ENCODE data around the gene BEND2. TPM values are rescaled to one million over a fixed set of nuclear protein-coding genes. Genes with fewer than 3 reads are reported as not detected.

The BEND2 gene
- total RNA-seq, 1 experiment from 2014 or later, result not detected

DNA sequence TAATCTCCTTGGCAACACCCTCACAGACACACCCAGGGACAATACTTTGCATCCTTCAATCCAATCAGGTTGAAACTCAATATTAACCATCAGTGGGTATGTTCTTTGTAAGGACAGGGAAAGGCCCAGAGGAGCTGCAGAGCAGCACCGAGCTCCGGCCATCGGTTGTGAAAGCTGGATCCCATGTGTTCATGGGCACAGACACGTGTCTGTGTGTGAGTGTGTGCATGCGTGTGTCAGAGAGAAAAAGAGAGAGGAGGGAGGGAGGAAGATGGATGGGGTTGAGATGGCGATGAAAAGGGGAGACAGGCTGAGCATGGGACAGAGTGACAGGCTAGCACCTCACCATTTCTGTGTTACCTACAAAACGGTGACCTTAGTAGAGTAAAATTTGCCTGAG lies 6.8 kb upstream of the BEND2 start (continued):
- no peak for TF ChIP-seq GRHL2 (CRISPR knock-in tag; IDR thresholded peaks at IDR 0.05; ENCODE audit: insufficient replicate concordance, severe bottlenecking)
- TF ChIP-seq, protein P1, sequence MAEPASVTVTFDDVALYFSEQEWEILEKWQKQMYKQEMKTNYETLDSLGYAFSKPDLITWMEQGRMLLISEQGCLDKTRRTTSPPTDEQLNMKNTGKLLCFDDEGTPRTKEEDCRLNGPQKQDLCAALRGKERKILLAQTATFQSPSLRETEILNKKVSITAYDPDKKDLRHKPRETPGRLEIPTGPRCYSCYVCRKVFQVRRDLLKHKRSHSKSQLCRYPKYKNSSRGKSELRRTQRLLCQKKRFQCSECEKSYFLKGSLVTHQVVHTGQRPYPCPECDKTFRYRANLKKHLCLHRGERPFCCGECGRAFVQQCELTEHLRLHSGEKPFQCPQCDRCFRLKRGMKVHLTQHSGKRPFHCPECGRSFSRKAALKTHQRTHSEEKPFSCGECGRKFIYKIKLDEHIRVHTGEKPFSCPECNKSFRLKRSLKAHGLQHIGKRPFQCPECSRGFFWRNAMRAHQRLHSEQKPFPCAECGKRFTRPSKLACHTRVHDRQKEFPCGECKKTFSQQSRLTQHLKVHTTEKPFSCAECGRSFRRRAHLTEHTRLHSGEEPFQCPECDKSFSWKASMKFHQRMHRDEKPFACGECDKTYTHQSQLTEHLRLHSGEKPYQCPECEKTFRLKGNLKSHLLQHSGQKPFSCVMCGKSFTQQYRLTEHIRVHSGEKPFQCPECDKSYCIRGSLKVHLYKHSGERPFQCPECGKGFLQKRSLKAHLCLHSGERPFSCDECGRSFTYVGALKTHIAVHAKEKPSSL (CRISPR knock-in tag; conservative IDR thresholded peaks at IDR 0.05), result no peak
- TF ChIP-seq, protein P2, sequence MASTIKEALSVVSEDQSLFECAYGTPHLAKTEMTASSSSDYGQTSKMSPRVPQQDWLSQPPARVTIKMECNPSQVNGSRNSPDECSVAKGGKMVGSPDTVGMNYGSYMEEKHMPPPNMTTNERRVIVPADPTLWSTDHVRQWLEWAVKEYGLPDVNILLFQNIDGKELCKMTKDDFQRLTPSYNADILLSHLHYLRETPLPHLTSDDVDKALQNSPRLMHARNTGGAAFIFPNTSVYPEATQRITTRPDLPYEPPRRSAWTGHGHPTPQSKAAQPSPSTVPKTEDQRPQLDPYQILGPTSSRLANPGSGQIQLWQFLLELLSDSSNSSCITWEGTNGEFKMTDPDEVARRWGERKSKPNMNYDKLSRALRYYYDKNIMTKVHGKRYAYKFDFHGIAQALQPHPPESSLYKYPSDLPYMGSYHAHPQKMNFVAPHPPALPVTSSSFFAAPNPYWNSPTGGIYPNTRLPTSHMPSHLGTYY (CRISPR knock-in tag; IDR thresholded peaks at IDR 0.05), result no peak
- TF ChIP-seq ZNF423 (CRISPR knock-in tag; IDR thresholded peaks at IDR 0.05), result no peak
- TF ChIP-seq, protein P3, sequence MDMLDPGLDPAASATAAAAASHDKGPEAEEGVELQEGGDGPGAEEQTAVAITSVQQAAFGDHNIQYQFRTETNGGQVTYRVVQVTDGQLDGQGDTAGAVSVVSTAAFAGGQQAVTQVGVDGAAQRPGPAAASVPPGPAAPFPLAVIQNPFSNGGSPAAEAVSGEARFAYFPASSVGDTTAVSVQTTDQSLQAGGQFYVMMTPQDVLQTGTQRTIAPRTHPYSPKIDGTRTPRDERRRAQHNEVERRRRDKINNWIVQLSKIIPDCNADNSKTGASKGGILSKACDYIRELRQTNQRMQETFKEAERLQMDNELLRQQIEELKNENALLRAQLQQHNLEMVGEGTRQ (CRISPR knock-in tag; IDR thresholded peaks at IDR 0.05), result no peak
- TF ChIP-seq, protein P4, sequence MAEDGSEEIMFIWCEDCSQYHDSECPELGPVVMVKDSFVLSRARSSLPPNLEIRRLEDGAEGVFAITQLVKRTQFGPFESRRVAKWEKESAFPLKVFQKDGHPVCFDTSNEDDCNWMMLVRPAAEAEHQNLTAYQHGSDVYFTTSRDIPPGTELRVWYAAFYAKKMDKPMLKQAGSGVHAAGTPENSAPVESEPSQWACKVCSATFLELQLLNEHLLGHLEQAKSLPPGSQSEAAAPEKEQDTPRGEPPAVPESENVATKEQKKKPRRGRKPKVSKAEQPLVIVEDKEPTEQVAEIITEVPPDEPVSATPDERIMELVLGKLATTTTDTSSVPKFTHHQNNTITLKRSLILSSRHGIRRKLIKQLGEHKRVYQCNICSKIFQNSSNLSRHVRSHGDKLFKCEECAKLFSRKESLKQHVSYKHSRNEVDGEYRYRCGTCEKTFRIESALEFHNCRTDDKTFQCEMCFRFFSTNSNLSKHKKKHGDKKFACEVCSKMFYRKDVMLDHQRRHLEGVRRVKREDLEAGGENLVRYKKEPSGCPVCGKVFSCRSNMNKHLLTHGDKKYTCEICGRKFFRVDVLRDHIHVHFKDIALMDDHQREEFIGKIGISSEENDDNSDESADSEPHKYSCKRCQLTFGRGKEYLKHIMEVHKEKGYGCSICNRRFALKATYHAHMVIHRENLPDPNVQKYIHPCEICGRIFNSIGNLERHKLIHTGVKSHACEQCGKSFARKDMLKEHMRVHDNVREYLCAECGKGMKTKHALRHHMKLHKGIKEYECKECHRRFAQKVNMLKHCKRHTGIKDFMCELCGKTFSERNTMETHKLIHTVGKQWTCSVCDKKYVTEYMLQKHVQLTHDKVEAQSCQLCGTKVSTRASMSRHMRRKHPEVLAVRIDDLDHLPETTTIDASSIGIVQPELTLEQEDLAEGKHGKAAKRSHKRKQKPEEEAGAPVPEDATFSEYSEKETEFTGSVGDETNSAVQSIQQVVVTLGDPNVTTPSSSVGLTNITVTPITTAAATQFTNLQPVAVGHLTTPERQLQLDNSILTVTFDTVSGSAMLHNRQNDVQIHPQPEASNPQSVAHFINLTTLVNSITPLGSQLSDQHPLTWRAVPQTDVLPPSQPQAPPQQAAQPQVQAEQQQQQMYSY (CRISPR knock-in tag; IDR thresholded peaks at IDR 0.05), result no peak
- TF ChIP-seq TP53 (CRISPR knock-in tag; IDR thresholded peaks at IDR 0.05), result no peak
- no peak for TF ChIP-seq NFE2L1 (CRISPR knock-in tag; IDR thresholded peaks at IDR 0.05)
- TF ChIP-seq GTF2I (CRISPR knock-in tag; conservative IDR thresholded peaks at IDR 0.05), result no peak
- TF ChIP-seq, protein P5, sequence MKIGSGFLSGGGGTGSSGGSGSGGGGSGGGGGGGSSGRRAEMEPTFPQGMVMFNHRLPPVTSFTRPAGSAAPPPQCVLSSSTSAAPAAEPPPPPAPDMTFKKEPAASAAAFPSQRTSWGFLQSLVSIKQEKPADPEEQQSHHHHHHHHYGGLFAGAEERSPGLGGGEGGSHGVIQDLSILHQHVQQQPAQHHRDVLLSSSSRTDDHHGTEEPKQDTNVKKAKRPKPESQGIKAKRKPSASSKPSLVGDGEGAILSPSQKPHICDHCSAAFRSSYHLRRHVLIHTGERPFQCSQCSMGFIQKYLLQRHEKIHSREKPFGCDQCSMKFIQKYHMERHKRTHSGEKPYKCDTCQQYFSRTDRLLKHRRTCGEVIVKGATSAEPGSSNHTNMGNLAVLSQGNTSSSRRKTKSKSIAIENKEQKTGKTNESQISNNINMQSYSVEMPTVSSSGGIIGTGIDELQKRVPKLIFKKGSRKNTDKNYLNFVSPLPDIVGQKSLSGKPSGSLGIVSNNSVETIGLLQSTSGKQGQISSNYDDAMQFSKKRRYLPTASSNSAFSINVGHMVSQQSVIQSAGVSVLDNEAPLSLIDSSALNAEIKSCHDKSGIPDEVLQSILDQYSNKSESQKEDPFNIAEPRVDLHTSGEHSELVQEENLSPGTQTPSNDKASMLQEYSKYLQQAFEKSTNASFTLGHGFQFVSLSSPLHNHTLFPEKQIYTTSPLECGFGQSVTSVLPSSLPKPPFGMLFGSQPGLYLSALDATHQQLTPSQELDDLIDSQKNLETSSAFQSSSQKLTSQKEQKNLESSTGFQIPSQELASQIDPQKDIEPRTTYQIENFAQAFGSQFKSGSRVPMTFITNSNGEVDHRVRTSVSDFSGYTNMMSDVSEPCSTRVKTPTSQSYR (CRISPR knock-in tag; IDR thresholded peaks at IDR 0.05), result no peak
- TF ChIP-seq, protein P6, sequence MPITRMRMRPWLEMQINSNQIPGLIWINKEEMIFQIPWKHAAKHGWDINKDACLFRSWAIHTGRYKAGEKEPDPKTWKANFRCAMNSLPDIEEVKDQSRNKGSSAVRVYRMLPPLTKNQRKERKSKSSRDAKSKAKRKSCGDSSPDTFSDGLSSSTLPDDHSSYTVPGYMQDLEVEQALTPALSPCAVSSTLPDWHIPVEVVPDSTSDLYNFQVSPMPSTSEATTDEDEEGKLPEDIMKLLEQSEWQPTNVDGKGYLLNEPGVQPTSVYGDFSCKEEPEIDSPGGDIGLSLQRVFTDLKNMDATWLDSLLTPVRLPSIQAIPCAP (CRISPR knock-in tag; IDR thresholded peaks at IDR 0.05), result no peak
- no peak for TF ChIP-seq ZNF121 (CRISPR knock-in tag; IDR thresholded peaks at IDR 0.05)
- TF ChIP-seq, protein P7, sequence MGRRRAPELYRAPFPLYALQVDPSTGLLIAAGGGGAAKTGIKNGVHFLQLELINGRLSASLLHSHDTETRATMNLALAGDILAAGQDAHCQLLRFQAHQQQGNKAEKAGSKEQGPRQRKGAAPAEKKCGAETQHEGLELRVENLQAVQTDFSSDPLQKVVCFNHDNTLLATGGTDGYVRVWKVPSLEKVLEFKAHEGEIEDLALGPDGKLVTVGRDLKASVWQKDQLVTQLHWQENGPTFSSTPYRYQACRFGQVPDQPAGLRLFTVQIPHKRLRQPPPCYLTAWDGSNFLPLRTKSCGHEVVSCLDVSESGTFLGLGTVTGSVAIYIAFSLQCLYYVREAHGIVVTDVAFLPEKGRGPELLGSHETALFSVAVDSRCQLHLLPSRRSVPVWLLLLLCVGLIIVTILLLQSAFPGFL (CRISPR knock-in tag; IDR thresholded peaks at IDR 0.05; ENCODE audit: borderline replicate concordance), result no peak

DNA sequence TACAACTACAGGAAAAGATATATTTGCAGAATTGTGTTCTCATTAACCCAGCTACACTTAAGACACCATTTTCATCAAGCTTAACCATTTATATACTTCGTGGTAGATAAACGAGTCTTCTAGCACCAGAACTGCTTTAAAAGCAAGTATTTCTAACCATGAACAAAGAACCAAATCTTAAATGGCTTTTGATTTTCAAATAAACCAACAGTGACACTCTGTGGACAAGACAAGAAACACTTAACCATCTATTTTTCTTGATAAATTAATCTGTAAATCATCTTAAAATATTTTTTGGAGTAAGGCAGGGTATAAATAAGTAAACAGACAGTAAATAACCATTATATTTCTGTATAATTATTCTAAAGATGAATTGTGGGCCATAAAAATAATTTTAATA lies 10.2 kb downstream of the BEND2 start:
- CTCF ChIA-PET, result interaction anchor here (1.4 to 1.9 kb wide), 2 partner anchors 265 to 398 kb away, joined by 6 read pairs; no protein-coding TSS in a partner anchor
- no peak for DNase-seq (ENCODE audit: low spot score)
- Mint-ChIP-seq H3K9me3 (no peaks in the 10 kb centered on the region), H3K27me3 (ENCODE audit: low read depth) (no peaks in the 10 kb centered on the region), H3K27ac (no peak overlapping the region), H3K4me1 (no peaks in the 10 kb centered on the region), H3K36me3 (no peaks in the 10 kb centered on the region), H3K4me3 (no peak overlapping the region)
- ATAC-seq, result no peak
- POLR2A ChIA-PET, result no interaction called here
- TF ChIP-seq, protein P8, sequence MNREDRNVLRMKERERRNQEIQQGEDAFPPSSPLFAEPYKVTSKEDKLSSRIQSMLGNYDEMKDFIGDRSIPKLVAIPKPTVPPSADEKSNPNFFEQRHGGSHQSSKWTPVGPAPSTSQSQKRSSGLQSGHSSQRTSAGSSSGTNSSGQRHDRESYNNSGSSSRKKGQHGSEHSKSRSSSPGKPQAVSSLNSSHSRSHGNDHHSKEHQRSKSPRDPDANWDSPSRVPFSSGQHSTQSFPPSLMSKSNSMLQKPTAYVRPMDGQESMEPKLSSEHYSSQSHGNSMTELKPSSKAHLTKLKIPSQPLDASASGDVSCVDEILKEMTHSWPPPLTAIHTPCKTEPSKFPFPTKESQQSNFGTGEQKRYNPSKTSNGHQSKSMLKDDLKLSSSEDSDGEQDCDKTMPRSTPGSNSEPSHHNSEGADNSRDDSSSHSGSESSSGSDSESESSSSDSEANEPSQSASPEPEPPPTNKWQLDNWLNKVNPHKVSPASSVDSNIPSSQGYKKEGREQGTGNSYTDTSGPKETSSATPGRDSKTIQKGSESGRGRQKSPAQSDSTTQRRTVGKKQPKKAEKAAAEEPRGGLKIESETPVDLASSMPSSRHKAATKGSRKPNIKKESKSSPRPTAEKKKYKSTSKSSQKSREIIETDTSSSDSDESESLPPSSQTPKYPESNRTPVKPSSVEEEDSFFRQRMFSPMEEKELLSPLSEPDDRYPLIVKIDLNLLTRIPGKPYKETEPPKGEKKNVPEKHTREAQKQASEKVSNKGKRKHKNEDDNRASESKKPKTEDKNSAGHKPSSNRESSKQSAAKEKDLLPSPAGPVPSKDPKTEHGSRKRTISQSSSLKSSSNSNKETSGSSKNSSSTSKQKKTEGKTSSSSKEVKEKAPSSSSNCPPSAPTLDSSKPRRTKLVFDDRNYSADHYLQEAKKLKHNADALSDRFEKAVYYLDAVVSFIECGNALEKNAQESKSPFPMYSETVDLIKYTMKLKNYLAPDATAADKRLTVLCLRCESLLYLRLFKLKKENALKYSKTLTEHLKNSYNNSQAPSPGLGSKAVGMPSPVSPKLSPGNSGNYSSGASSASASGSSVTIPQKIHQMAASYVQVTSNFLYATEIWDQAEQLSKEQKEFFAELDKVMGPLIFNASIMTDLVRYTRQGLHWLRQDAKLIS (CRISPR knock-in tag; IDR thresholded peaks at IDR 0.05; ENCODE audit: borderline replicate concordance), result no peak
- TF ChIP-seq ZNF416 (CRISPR knock-in tag; IDR thresholded peaks at IDR 0.05) (no peak), FOXK1 (CRISPR knock-in tag; IDR thresholded peaks at IDR 0.05) (no peak), PRRX2 (CRISPR knock-in tag; IDR thresholded peaks at IDR 0.05) (no peak), ZNF219 (CRISPR knock-in tag; IDR thresholded peaks at IDR 0.05; ENCODE audit: borderline replicate concordance) (no peak)
- TF ChIP-seq, protein P9, sequence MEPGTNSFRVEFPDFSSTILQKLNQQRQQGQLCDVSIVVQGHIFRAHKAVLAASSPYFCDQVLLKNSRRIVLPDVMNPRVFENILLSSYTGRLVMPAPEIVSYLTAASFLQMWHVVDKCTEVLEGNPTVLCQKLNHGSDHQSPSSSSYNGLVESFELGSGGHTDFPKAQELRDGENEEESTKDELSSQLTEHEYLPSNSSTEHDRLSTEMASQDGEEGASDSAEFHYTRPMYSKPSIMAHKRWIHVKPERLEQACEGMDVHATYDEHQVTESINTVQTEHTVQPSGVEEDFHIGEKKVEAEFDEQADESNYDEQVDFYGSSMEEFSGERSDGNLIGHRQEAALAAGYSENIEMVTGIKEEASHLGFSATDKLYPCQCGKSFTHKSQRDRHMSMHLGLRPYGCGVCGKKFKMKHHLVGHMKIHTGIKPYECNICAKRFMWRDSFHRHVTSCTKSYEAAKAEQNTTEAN (CRISPR knock-in tag; IDR thresholded peaks at IDR 0.05), result no peak

All from WTC11 (cell line).